Glomerular visceral epithelial cell (primary cell): ENCODE results near the gene VSIG2.

ENCODE experiments used
- DNase-seq: peaks from one replicate; pipeline ENCODE4 v3.0.0-alpha.2; 2016; ENCODE audit errors: extremely low spot score

Gene VSIG2

GRCh38 chr11:124724979-124725718, 26.9 kb downstream of the VSIG2 start:
- no peak for DNase-seq

GRCh38 chr11:124722176-124722575, 29.9 kb downstream of the VSIG2 start:
- DNase-seq: no peak

- DNase-seq: no peak
Observed at GRCh38 chr11:124719534-124719933, 32.5 kb downstream of the VSIG2 start.

GRCh38 chr11:124718801-124719200, 33.3 kb downstream of the VSIG2 start:
- no peak for DNase-seq

- peak; percentile 32 for DNase-seq
Observed at GRCh38 chr11:124717786-124718651, 34.0 kb downstream of the VSIG2 start.

GRCh38 chr11:124717421-124717785, 34.7 kb downstream of the VSIG2 start:
- DNase-seq: no peak

GRCh38 chr11:124716591-124716990, 35.5 kb downstream of the VSIG2 start:
- DNase-seq: no peak

- no peak for DNase-seq
Observed at GRCh38 chr11:124712392-124712791, 39.7 kb downstream of the VSIG2 start.

- DNase-seq: no peak
Observed at GRCh38 chr11:124707829-124708228, 44.2 kb downstream of the VSIG2 start.

- no peak for DNase-seq
Observed at GRCh38 chr11:124700028-124700427, 52.0 kb downstream of the VSIG2 start.

- no peak for DNase-seq
Observed at GRCh38 chr11:124699547-124699946, 52.5 kb downstream of the VSIG2 start.
